GM10266 (cell line): ENCODE measurements around the gene C14orf180.

ENCODE experiments used
- DNase-seq: peaks from one replicate; pipeline ENCODE4 v3.0.0; 2012; ENCODE audit errors: extremely low spot score
- CTCF ChIP-seq: IDR thresholded peaks from 2 replicates; pipeline ENCODE4 v1.5.1; 2012; ENCODE audit warnings: mild to moderate bottlenecking, low read depth; ENCODE audit not compliant: control insufficient read depth, insufficient read depth; ENCODE audit errors: missing control alignments

Gene C14orf180

GRCh38 chr14:104547310-104547997 is 32.1 kb upstream of the C14orf180 start:
- DNase-seq = no peak
- no peak for TF ChIP-seq CTCF

- DNase-seq = peak; percentile 20
- TF ChIP-seq CTCF = no peak
Observed at GRCh38 chr14:104547998-104548700, 31.4 kb upstream of the C14orf180 start.

GRCh38 chr14:104548802-104549535 is 30.6 kb upstream of the C14orf180 start:
- DNase-seq = no peak
- no peak for TF ChIP-seq CTCF

- DNase-seq = no peak
- TF ChIP-seq CTCF = no peak
Observed at GRCh38 chr14:104549536-104550339, 29.8 kb upstream of the C14orf180 start.

- no peak for TF ChIP-seq CTCF
- no peak for DNase-seq
Observed at GRCh38 chr14:104550340-104550860, 29.2 kb upstream of the C14orf180 start.

- DNase-seq = no peak
- no peak for TF ChIP-seq CTCF
Observed at GRCh38 chr14:104550861-104551728, 28.5 kb upstream of the C14orf180 start.
